ENCODE data around the gene WDR62.

- no peak for TF ChIP-seq EZH2 (IDR thresholded peaks at IDR 0.05; ENCODE audit: insufficient read depth, low read length)
- TF ChIP-seq CTCF (IDR thresholded peaks at IDR 0.05; ENCODE audit: insufficient read depth, low read depth, low read length): no peak
Measured at GRCh38 chr19:36110487-36111199, 55.9 kb downstream of the WDR62 start, which contains the start of gene OVOL3.
